GM13977 (cell line): ENCODE results near the gene PPFIA1.

Experiments used
- DNase-seq: peaks from one replicate; pipeline ENCODE4 v3.0.0; 2012; ENCODE audit warnings: low spot score
- CTCF ChIP-seq: IDR thresholded peaks from 2 replicates; pipeline ENCODE4 v1.5.1; 2012; ENCODE audit warnings: mild to moderate bottlenecking, control low read depth; ENCODE audit not compliant: insufficient read depth; ENCODE audit errors: extremely low read depth, missing control alignments
- in situ Hi-C: fragments of 300-500 bp; cut with MboI; formaldehyde crosslinking; loops from one replicate; pipeline ENCODE4 v1.12.0; 2022; ENCODE audit warnings: low sequenced_read_pairs, low pct_unique_long_range_greater_than_20kb, mixed read lengths, inconsistent platforms; ENCODE audit not compliant: unreplicated experiment

PPFIA1 gene

GRCh38 chr11:70353900-70354568 is 83.5 kb downstream of the PPFIA1 start:
- TF ChIP-seq CTCF = no peak
- in situ Hi-C loops = no loop called here
- no peak for DNase-seq

GRCh38 chr11:70354629-70355028 is 84.1 kb downstream of the PPFIA1 start:
- in situ Hi-C loops = no loop called here
- DNase-seq = no peak
- no peak for TF ChIP-seq CTCF

- no peak for DNase-seq
- in situ Hi-C loops = no loop called here
- no peak for TF ChIP-seq CTCF
Observed at GRCh38 chr11:70358753-70359152, 88.3 kb downstream of the PPFIA1 start.

- in situ Hi-C loops = no loop called here
- no peak for TF ChIP-seq CTCF
- no peak for DNase-seq
Observed at GRCh38 chr11:70359451-70360205, 89.1 kb downstream of the PPFIA1 start.

GRCh38 chr11:70360211-70360610 is 89.7 kb downstream of the PPFIA1 start:
- no peak for DNase-seq
- in situ Hi-C loops = no loop called here

GRCh38 chr11:70364178-70364577 is 93.7 kb downstream of the PPFIA1 start:
- TF ChIP-seq CTCF = no peak
- in situ Hi-C loops = no loop called here
- no peak for DNase-seq

More at GRCh38 chr11:70360211-70360610, 89.7 kb downstream of the PPFIA1 start:
- no peak for TF ChIP-seq CTCF
